HL-60 (cell line): ENCODE measurements around the gene ANKK1.

Experiments
- DNase-seq, 2 experiments: peaks; one replicate each; pipeline ENCODE4 v3.0.0-alpha.2; 2010 to 2020; ENCODE audit warnings: low read depth in 1 of 2, low spot score in 1 of 2
- H3K27ac ChIP-seq: fragments of 250-450 bp; sonication (Bioruptor Pico); replicated peaks from 2 replicates; pipeline ENCODE4 v1.5.1; 2020; ENCODE audit warnings: mild to moderate bottlenecking, moderate library complexity
- H3K27me3 ChIP-seq: fragments of 250-450 bp; sonication (Bioruptor Pico); 2 replicates; pipeline ENCODE4 v1.5.1; 2021; ENCODE audit warnings: mild to moderate bottlenecking, moderate library complexity; ENCODE audit not compliant: insufficient read depth, poor library complexity, severe bottlenecking
- H3K4me3 ChIP-seq: replicated peaks from 2 replicates; pipeline ENCODE4 v1.5.1; 2011; ENCODE audit warnings: mild to moderate bottlenecking, control low read depth, low read length; ENCODE audit not compliant: insufficient read depth
- GABPA ChIP-seq: IDR thresholded peaks from 2 replicates; pipeline ENCODE4 v1.6.1; 2012; ENCODE audit warnings: low read depth
- POLR2AphosphoS5 ChIP-seq: IDR thresholded peaks from 2 replicates; pipeline ENCODE4 v1.6.1; 2012; ENCODE audit warnings: low read depth
- SPI1 ChIP-seq: IDR thresholded peaks from 2 replicates; pipeline ENCODE4 v1.6.1; 2012; ENCODE audit warnings: low read depth, mild to moderate bottlenecking, borderline replicate concordance
- TF ChIP-seq, protein P1 (sequence below): IDR thresholded peaks from 2 replicates; pipeline ENCODE4 v1.6.1; 2012; ENCODE audit warnings: low read depth; ENCODE audit not compliant: insufficient replicate concordance
- TF ChIP-seq, protein P2 (sequence below): IDR thresholded peaks from one replicate; pipeline ENCODE4 v1.5.1; 2011; ENCODE audit warnings: low read length, control low read depth, inconsistent platforms; ENCODE audit not compliant: insufficient read depth

Gene ANKK1

DNA sequence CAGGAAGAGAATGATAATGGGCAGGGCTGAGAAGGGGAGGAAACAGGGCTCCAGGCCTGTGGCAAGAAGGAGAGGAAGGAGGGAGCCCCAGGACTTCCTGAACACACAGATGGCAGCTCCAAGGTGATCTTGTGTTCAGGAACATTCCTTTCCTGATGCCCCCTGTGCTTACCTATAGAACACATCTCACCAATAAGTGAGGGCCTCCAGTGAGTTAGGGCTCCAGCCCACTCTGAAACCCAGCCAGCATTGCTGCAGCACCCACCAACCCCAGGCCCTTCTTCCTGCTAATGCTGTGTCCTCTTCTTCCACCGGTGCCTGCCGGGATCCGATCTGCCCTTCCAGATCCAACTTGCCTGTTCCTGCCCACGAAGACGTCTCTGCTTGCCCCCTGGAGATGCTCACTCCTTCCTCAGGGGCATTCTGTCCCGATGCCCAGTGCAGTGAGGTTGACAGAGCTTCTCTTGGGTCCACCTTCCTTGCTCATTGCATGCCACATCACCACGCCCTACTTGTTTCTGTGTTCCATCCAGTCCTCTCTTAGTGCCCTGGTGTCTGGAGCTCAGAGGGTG lies 17.4 kb downstream of the ANKK1 start:
- Histone ChIP-seq H3K27ac (no peak overlapping the region), H3K4me3 (no peak overlapping the region)
- TF ChIP-seq SPI1 (no peak), GABPA (no peak), POLR2AphosphoS5 (no peak)
- TF ChIP-seq, protein P1, sequence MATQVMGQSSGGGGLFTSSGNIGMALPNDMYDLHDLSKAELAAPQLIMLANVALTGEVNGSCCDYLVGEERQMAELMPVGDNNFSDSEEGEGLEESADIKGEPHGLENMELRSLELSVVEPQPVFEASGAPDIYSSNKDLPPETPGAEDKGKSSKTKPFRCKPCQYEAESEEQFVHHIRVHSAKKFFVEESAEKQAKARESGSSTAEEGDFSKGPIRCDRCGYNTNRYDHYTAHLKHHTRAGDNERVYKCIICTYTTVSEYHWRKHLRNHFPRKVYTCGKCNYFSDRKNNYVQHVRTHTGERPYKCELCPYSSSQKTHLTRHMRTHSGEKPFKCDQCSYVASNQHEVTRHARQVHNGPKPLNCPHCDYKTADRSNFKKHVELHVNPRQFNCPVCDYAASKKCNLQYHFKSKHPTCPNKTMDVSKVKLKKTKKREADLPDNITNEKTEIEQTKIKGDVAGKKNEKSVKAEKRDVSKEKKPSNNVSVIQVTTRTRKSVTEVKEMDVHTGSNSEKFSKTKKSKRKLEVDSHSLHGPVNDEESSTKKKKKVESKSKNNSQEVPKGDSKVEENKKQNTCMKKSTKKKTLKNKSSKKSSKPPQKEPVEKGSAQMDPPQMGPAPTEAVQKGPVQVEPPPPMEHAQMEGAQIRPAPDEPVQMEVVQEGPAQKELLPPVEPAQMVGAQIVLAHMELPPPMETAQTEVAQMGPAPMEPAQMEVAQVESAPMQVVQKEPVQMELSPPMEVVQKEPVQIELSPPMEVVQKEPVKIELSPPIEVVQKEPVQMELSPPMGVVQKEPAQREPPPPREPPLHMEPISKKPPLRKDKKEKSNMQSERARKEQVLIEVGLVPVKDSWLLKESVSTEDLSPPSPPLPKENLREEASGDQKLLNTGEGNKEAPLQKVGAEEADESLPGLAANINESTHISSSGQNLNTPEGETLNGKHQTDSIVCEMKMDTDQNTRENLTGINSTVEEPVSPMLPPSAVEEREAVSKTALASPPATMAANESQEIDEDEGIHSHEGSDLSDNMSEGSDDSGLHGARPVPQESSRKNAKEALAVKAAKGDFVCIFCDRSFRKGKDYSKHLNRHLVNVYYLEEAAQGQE, result no peak
- TF ChIP-seq, protein P2, sequence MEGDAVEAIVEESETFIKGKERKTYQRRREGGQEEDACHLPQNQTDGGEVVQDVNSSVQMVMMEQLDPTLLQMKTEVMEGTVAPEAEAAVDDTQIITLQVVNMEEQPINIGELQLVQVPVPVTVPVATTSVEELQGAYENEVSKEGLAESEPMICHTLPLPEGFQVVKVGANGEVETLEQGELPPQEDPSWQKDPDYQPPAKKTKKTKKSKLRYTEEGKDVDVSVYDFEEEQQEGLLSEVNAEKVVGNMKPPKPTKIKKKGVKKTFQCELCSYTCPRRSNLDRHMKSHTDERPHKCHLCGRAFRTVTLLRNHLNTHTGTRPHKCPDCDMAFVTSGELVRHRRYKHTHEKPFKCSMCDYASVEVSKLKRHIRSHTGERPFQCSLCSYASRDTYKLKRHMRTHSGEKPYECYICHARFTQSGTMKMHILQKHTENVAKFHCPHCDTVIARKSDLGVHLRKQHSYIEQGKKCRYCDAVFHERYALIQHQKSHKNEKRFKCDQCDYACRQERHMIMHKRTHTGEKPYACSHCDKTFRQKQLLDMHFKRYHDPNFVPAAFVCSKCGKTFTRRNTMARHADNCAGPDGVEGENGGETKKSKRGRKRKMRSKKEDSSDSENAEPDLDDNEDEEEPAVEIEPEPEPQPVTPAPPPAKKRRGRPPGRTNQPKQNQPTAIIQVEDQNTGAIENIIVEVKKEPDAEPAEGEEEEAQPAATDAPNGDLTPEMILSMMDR, result no peak

DNA sequence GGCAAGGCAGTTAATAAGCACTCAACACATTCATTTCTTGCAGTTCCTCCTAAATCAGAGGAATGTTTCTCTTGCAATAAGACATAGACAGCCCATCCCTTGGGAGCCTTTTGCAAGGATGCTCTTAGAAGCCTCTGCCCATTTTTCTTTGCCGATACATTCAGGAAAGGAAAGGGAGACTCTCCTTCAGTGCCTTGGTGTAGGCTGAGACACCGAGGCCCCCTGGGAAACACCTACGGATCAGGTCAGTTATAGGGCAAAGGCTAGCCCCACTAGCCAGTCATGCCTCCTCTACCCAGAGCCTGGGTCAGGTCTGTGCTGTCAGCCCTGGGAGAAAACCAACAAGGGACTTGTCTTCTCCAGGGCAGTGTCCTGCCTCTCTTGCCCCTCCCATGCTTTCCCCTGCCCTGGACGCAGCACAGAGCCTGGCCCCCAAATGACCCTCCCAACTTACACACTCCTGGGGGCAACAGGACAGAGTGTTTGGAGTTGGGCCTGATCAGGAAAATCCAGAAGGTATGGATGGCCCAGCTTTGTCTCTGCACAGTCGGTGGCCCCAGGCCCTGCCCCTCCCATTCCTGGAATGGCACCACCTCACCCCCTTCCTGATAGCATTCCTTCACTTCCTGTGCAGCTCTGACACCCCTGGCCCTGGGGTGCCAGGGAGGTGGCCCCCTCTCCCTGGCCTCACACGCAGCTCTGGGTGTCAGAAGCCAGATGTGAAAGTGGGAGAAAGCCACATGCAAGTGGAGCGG lies 18.3 kb downstream of the ANKK1 start:
- Histone ChIP-seq H3K27ac (no peak overlapping the region), H3K4me3 (no peak overlapping the region), H3K27me3 (no peaks in the 10 kb centered on the region)
- no peak for TF ChIP-seq SPI1
- TF ChIP-seq POLR2AphosphoS5, result no peak
- TF ChIP-seq, protein P2, result no peak
- TF ChIP-seq, protein P1, result no peak
- no peak for TF ChIP-seq GABPA
- no peak for DNase-seq

More for the DNA sequence above, 17.4 kb downstream of the ANKK1 start:
- DNase-seq, result no peak
- H3K27me3 ChIP-seq, result no peaks in the 10 kb centered on the region

DNA sequence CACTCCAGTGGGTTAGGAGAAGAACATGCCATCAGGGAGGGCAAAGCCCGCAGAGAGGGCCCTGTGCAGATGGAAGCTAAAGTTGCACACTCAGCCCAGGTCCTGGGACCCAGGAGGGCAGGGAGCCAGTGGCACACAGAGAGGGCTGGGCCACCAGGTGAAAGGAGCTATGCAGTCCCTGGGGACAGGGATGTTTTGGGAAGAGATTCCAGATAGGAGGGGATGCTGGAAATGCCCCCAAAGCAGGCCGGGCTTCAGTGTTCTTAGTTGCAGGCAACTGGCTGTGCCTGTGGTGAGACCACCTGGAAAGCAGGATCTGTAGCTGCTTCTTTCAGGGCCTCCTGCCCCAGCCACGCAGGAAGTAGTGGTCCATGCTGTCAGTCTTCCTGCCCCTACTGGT lies 19.6 kb downstream of the ANKK1 start:
- TF ChIP-seq POLR2AphosphoS5 (no peak), GABPA (no peak), SPI1 (no peak)
- TF ChIP-seq, protein P1, result no peak
- TF ChIP-seq, protein P2, result no peak
- Histone ChIP-seq H3K27me3 (no peaks in the 10 kb centered on the region), H3K4me3 (no peak overlapping the region), H3K27ac (no peak overlapping the region)
- no peak for DNase-seq
